Gastroesophageal sphincter (tissue), 4 donors: Measurements from ENCODE around the gene GABBR1. TPM values are rescaled to one million over a fixed set of nuclear protein-coding genes. Genes with fewer than 3 reads are reported as not detected.

Source experiments
- ATAC-seq: fragments of 150-250 bp; one replicate; pipeline ENCODE4 v1.9.1; 2016; ENCODE audit warnings: mild to moderate bottlenecking, moderate library complexity
- H3K27ac ChIP-seq, 4 donors: fragments of 200-600 bp; sonication (generic) in 3 of 4; 1 replicate in 3 of 4; 2 replicates in 1 of 4; pipeline ENCODE4 v1.5.1; 2016 to 2019
- H3K27me3 ChIP-seq: fragments of 200-600 bp; sonication (generic); one replicate; pipeline ENCODE4 v1.5.1; 2019
- H3K36me3 ChIP-seq, 2 donors: fragments of 200-600 bp; sonication (generic); one replicate each; pipeline ENCODE4 v1.5.1; 2019; ENCODE audit warnings: control low read depth in 1 of 2
- H3K4me1 ChIP-seq, 3 donors: fragments of 200-600 bp; sonication (generic); 1 replicate in 2 of 3; 2 replicates in 1 of 3; pipeline ENCODE4 v1.5.1; 2016 to 2019; ENCODE audit warnings: control low read depth in 2 of 3
- H3K4me3 ChIP-seq, 2 donors: fragments of 200-600 bp; sonication (generic); one replicate each; pipeline ENCODE4 v1.5.1; 2019; ENCODE audit warnings: mild to moderate bottlenecking in 1 of 2, moderate library complexity in 1 of 2
- H3K9me3 ChIP-seq, 3 donors: fragments of 200-600 bp; sonication (generic); one replicate each; pipeline ENCODE4 v1.5.1; 2017 to 2019; ENCODE audit warnings: control low read depth in 2 of 3
- EP300 ChIP-seq: sonication (generic); formaldehyde crosslinking; IDR thresholded peaks from one replicate; pipeline ENCODE4 v1.6.1; 2017; ENCODE audit warnings: antibody characterized with exemption, mild to moderate bottlenecking
- POLR2A ChIP-seq, 2 donors: fragments of 450-650 bp; IDR thresholded peaks; one replicate each; pipeline ENCODE4 v1.6.1; 2017; ENCODE audit warnings: antibody characterized with exemption in 2 of 2, mild to moderate bottlenecking in 2 of 2, moderate library complexity in 1 of 2
- POLR2AphosphoS5 ChIP-seq: sonication (generic); formaldehyde crosslinking; IDR thresholded peaks from one replicate; pipeline ENCODE4 v1.6.1; 2017; ENCODE audit warnings: antibody characterized with exemption
- WGBS, 2 donors: methylation state at CpG; one replicate each; pipeline ENCODE4 v1.1.5; 2018; ENCODE audit warnings: low coverage in 1 of 2; 5-methylcytosine and 5-hydroxymethylcytosine counted together
- small RNA-seq, 4 donors: library from RNA; depleted of rRNA; stranded (forward); fragments of <200 nt; gene quantifications; one replicate each; pipeline ENCODE3, GENCODE V24; 2016
- total RNA-seq, 4 donors: library from RNA; depleted of rRNA; stranded (reverse); fragments of >200 nt; gene quantifications; one replicate each; pipeline ENCODE4 v1.1.0, GENCODE V29; 2016
- TF ChIP-seq, protein P1 (sequence below), 4 experiments: fragments of 200-600 bp in 2 of 4; fragments of 450-650 bp in 2 of 4; sonication (generic) in 1 of 4; IDR thresholded peaks; one replicate each; pipeline ENCODE4 v1.5.1; 2017 to 2019; ENCODE audit warnings: antibody characterized with exemption in 4 of 4, mild to moderate bottlenecking in 2 of 4, moderate library complexity in 2 of 4

Gene GABBR1
- total RNA-seq, 4 donors from 2014 or later = 17.8 to 90.1 (median 44.8) TPM

DNA sequence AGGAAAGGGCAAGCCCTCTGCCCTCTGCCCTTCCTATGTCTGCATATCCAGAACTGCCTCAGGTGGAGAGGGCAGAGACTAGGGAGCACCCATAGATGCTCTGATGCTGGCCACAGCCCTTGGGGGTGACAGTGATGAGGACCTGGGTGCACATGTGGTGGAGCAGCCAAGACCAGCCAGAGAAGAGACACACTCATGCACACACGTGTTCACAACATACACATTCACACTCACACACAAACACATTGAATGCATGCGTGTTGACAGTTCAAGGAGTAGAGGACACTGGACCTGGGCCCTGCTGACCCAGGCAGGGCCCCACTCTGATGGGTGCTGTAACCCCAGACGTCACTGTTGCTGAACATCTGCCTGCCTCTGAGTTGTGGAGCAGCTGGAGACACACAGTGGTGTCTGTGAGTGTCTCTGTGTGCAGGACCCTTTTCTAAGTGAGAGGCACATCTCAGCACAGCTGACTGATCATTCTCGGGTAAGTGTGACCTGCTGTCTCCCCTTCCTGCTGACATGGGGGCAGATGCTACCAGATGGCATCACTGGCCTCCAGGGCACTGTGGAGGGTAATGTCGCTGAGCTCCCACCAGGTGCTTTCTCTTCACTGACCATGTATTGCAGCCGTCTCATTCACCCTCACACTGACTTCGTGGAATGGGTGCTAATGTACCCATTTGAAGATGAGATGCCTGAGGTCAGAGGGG lies 115.1 kb downstream of the GABBR1 start:
- no peaks in the 10 kb centered on the region for H3K4me1 ChIP-seq
- H3K9me3 ChIP-seq = no peaks in the 10 kb centered on the region
- no peak overlapping the region for H3K4me3 ChIP-seq
- H3K36me3 ChIP-seq = no peaks in the 10 kb centered on the region
- TF ChIP-seq POLR2A (IDR thresholded peaks at IDR 0.05) = no peak
- WGBS, 2 donors = 75 to 80% methylated on average over 1 to 3 of the region's 7 CpGs
- no peak for ATAC-seq
- H3K27ac ChIP-seq = no peak overlapping the region
- H3K27me3 ChIP-seq = no peaks in the 10 kb centered on the region

DNA sequence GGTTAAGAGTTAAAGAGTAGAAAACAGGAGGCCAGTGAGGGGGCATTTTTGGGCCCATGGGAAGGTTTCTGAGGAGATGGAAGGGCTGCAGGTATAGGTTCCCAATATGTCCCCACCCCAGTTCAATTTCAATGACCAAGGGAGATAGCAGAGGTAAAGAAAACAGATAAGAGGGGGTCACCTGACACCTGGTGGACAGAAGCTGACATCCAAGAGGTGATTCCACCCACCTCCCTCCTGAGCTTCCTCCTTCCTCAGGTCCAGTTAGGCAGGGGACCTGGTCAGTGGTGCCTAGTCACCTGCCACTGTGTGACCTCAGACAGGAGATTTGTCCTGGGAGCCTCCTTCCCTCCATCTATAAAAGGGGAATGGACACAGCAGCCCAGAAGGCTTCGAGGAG lies 115.7 kb downstream of the GABBR1 start:
- Histone ChIP-seq H3K27ac (no peak overlapping the region), H3K36me3 (no peaks in the 10 kb centered on the region), H3K9me3 (no peaks in the 10 kb centered on the region), H3K27me3 (no peaks in the 10 kb centered on the region), H3K4me1 (no peaks in the 10 kb centered on the region), H3K4me3 (no peak overlapping the region)
- TF ChIP-seq, protein P1, sequence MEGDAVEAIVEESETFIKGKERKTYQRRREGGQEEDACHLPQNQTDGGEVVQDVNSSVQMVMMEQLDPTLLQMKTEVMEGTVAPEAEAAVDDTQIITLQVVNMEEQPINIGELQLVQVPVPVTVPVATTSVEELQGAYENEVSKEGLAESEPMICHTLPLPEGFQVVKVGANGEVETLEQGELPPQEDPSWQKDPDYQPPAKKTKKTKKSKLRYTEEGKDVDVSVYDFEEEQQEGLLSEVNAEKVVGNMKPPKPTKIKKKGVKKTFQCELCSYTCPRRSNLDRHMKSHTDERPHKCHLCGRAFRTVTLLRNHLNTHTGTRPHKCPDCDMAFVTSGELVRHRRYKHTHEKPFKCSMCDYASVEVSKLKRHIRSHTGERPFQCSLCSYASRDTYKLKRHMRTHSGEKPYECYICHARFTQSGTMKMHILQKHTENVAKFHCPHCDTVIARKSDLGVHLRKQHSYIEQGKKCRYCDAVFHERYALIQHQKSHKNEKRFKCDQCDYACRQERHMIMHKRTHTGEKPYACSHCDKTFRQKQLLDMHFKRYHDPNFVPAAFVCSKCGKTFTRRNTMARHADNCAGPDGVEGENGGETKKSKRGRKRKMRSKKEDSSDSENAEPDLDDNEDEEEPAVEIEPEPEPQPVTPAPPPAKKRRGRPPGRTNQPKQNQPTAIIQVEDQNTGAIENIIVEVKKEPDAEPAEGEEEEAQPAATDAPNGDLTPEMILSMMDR (IDR thresholded peaks at IDR 0.05) = no peak
- TF ChIP-seq EP300 (no peak), POLR2AphosphoS5 (no peak), POLR2A (IDR thresholded peaks at IDR 0.05) (no peak)
- ATAC-seq = no peak
- 67% methylated on average over 1 of the region's 1 CpG; no CpG with 5 or more reads in 1 of the 2 donors for WGBS, 2 donors

DNA sequence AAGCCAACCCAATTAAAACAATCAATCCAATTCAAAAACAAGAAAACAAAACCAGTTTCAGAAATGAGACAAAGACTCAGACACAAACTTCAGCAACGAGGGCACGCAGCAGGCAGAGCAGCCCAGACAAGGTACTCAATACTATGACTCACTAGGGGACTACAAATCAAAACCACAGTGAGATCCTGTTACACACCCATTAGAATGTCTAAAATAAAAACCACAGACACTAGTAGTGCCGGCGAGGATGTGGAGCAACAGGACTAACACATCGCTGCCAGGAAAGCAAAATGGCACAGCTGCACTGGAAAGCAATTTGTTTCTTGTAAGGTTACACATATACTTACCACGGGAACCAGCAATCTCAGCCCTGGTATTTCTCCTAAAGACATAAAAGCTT lies 116.9 kb downstream of the GABBR1 start:
- no peak for ATAC-seq

DNA sequence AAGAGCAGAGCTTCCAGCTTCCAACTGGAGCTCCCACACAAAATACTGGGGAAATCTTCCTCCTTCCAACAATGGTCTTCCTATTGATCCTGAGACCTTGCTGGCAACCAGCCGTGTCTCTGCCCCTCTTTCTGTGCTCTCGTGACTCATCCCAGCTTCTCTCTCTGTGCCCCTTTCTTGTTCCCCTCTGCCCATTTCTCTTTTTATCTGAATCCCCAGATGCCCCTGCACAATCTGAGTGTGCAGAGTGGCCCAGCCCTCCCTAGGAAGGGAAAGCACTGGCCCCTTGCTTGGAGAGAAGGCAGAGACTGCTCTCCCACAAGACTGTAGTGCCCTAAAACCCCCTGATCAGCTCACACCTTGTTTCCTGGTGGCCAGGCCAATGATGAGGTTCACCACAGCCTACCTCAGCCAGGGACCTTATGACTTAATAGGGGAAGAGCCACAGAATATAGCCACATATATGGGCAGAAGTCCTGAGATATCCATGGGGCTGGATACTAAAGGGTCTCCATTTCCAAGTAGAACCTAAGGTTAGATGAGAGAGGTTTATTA lies 122.2 kb downstream of the GABBR1 start:
- no peak for ATAC-seq
- WGBS, 2 donors = 89 to 95% methylated on average over 2 of the region's 2 CpGs
- Histone ChIP-seq H3K36me3 (no peaks in the 10 kb centered on the region), H3K27me3 (no peaks in the 10 kb centered on the region), H3K27ac (no peak overlapping the region), H3K9me3 (no peaks in the 10 kb centered on the region), H3K4me1 (no peaks in the 10 kb centered on the region), H3K4me3 (no peak overlapping the region)
- no peak for TF ChIP-seq POLR2A (IDR thresholded peaks at IDR 0.05)
- TF ChIP-seq, protein P1 (IDR thresholded peaks at IDR 0.05) = no peak
- TF ChIP-seq POLR2AphosphoS5 = no peak
- TF ChIP-seq EP300 = no peak

More for the DNA sequence above, 116.9 kb downstream of the GABBR1 start:
- H3K27me3 ChIP-seq = no peaks in the 10 kb centered on the region
- H3K36me3 ChIP-seq = no peaks in the 10 kb centered on the region
- H3K4me3 ChIP-seq = no peak overlapping the region
- whole genome bisulfite sequencing, 2 donors = 74 to 86% methylated on average over 6 of the region's 6 CpGs
- TF ChIP-seq EP300 = no peak
- TF ChIP-seq, protein P1 (IDR thresholded peaks at IDR 0.05) = no peak
- no peak for TF ChIP-seq POLR2A (IDR thresholded peaks at IDR 0.05)
- TF ChIP-seq POLR2AphosphoS5 = no peak
- no peaks in the 10 kb centered on the region for H3K9me3 ChIP-seq
- H3K27ac ChIP-seq = no peak overlapping the region
- no peaks in the 10 kb centered on the region for H3K4me1 ChIP-seq

DNA sequence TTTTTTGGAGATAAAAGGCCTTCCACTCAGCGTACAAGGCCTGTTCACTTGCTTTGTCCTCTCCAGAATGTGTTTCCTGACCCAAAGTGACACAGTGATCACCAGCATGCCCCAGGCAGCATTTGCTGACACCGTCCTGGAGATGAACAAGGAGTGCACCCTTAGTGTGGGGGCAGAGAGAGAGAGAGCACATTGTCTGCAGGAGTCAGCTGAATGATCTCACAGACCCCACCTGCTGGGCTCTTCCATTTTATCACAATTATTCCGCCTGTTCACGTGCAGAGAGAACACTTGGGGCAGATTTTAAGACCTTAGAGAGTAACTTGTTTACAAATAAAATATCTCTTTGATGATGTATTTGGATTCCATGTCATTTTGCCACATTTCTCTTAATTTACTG lies 122.8 kb downstream of the GABBR1 start:
- Histone ChIP-seq H3K27ac (no peak overlapping the region), H3K4me1 (no peaks in the 10 kb centered on the region), H3K27me3 (no peaks in the 10 kb centered on the region), H3K9me3 (no peaks in the 10 kb centered on the region), H3K36me3 (no peaks in the 10 kb centered on the region), H3K4me3 (no peak overlapping the region)
- TF ChIP-seq POLR2AphosphoS5 = no peak
- TF ChIP-seq POLR2A (IDR thresholded peaks at IDR 0.05) = no peak
- no peak for TF ChIP-seq EP300
- TF ChIP-seq, protein P1 (IDR thresholded peaks at IDR 0.05) = no peak
- WGBS, 2 donors = 33 to 41% methylated on average over 3 to 4 of the region's 4 CpGs
- no peak for ATAC-seq

Small RNA genes lying within 50 kb of the gene (small RNA-seq; reads per million reads assigned to genes)
- gene SNORD32B (0 to 0.49 (median 0.24) reads per million in 4 donors), gene SUMO2P1 (0 reads per million in 4 donors), gene TMEM183AP1 (0 reads per million in 4 donors)

Other genes starting within 250 kb of the GABBR1 start
- gene OR12D2, start 237.6 kb downstream of the GABBR1 start, total RNA-seq = not detected
- gene OR12D1, start 218.3 kb downstream of the GABBR1 start, total RNA-seq = not detected
- gene OR10C1, start 193.9 kb downstream of the GABBR1 start, total RNA-seq = not detected
- not detected for gene OR11A1, start 176.1 kb downstream of the GABBR1 start, total RNA-seq
- gene OR2H1, start 176.0 kb downstream of the GABBR1 start, total RNA-seq = not detected
- not detected for gene MAS1L, start 145.2 kb downstream of the GABBR1 start, total RNA-seq
- under 1 TPM in 3 of 4 donors, not detected in 1; 0.31 to 0.47 (median 0.40) TPM for gene UBD, start 73.5 kb downstream of the GABBR1 start, total RNA-seq
- not detected for gene OR2H2, start 48.1 kb downstream of the GABBR1 start, total RNA-seq
- gene MOG, start 23.9 kb upstream of the GABBR1 start, total RNA-seq = not detected
- gene ZFP57, start 48.0 kb upstream of the GABBR1 start, total RNA-seq = 1 to 10 TPM in 2 of 4 donors, not detected in 2; 4.7 to 6.2 TPM
- gene HLA-F, start 90.3 kb upstream of the GABBR1 start, total RNA-seq = 10 to 100 TPM; 39.2 to 73.0 (median 46.4) TPM
- not detected for gene HLA-G, start 194.6 kb upstream of the GABBR1 start, total RNA-seq